GM18505 (cell line): ENCODE measurements around the gene RPS4Y2.

Experiments
- ATAC-seq: cut with Tn5 transposase; IDR thresholded peaks from one replicate; pipeline ENCODE4 v1.9.1; 2021; ENCODE audit not compliant: unreplicated experiment
- POLR2A ChIP-seq: IDR thresholded peaks from 4 replicates; pipeline ENCODE4 v1.6.1; 2011; ENCODE audit warnings: borderline replicate concordance; ENCODE audit not compliant: insufficient read depth, insufficient read length; ENCODE audit errors: extremely low read depth

RPS4Y2 gene

DNA sequence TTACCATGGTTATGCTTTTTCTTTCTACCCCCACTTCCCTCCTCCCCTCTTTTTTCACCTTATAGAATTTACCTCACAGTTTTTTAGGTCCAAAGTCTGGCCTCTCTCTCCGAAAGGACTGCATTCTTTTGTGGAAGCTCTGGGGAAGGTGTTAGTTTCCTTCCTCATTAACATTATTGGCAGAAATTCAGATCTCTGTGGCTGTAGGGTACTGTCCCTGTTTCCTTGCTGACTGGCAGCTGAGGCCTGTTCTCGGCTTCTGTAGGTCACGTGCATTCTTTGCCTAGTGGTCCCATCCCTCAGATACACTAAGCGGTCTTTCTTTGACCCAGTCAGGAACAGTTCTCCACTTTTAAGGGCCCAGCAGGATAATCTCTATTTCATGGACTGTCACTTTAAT, 25.5 kb downstream of the RPS4Y2 start:
- no peak for ATAC-seq
- no peak for TF ChIP-seq POLR2A

GRCh38 chrY:20784965-20785364, 29.1 kb downstream of the RPS4Y2 start:
- no peak for ATAC-seq
- no peak for TF ChIP-seq POLR2A

- ATAC-seq, result no peak
- no peak for TF ChIP-seq POLR2A
Measured at GRCh38 chrY:20787076-20787475, 31.2 kb downstream of the RPS4Y2 start.

GRCh38 chrY:20798351-20799049, 42.6 kb downstream of the RPS4Y2 start:
- no peak for ATAC-seq
- no peak for TF ChIP-seq POLR2A

DNA sequence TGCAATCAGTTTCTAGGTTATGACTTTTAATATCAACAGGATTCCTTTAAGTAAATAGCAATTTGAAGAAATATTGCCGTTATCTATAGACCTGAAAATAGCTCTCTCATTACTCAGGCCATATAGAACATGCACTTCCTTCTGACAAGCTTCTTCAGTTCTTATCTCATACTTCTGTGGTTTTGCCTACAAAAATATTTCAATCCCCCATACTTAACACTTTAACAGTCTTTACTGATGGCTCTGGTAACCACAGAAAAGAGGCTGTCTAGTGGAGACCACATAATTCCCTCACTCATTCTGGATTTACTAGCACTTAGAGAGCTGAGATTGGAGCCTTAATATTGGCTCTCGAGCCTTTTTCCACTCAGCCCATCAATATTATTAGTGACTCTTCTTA, 46.8 kb downstream of the RPS4Y2 start:
- ATAC-seq, result no peak
- TF ChIP-seq POLR2A, result no peak

GRCh38 chrY:20806243-20806642, 50.3 kb downstream of the RPS4Y2 start:
- no peak for TF ChIP-seq POLR2A
- no peak for ATAC-seq

- no peak for ATAC-seq
- TF ChIP-seq POLR2A, result no peak
Measured at GRCh38 chrY:20813459-20813858, 57.6 kb downstream of the RPS4Y2 start.

GRCh38 chrY:20814794-20815193, 58.9 kb downstream of the RPS4Y2 start:
- ATAC-seq, result no peak
- TF ChIP-seq POLR2A, result no peak

DNA sequence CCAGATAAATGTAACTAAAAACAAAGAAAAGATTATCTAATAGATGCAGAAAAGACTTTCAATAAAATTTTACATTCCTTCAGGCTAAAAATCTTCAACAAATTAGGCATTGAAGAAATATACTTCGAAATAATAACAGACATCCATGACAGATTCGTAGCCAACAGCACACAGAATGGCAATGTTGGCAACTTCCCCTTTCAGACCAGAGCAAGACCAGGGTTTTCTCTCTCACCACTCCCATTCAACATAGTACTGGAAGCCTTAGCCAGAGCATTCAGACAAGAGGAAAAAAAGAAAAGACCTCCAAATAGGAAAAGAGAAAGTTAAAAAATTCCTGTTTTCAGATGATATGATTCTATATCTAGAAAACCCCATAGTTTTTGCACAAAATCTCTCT, 61.2 kb downstream of the RPS4Y2 start:
- ATAC-seq, result no peak
- no peak for TF ChIP-seq POLR2A
